ENCODE results near the gene FMO2.
"Not testable (repeated sequence)": the region's sequence is repeated elsewhere in the genome, so short reads cannot be mapped to it uniquely, and the experiment has no call there.

Gene FMO2

DNA sequence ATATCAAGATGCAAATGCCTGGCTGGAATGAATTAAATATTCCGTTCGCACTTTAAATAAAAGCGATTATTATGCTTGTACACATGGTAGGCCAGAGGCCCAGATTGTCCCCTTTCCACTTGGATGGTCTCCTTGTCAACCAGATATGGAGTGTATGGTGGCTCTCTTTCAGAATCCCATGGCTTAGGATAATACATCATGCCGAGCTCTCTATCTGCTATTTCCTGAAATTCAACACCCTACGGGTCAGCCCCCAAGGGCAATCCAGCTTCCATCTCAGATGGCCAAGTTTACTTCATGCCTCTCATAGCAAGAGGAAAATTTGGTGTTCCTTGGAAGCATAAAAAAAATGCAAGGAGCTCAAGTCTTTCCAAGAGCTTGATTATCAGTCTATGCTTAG, 37.8 kb downstream of the FMO2 start:
- Histone ChIP-seq H3K4me1 (ENCODE audit: control insufficient read depth, insufficient read depth, low read length) (peaks cover 43% of the 10 kb centered on the region), H3K9me3 (ENCODE audit: control insufficient read depth, low read length) (peaks cover 3% of the 10 kb centered on the region), H3K4me3 (ENCODE audit: low read length) (no peak overlapping the region), H3K27me3 (replicated peaks; ENCODE audit: control insufficient read depth, insufficient read depth, low read length) (no peaks in the 10 kb centered on the region), H3K36me3 (ENCODE audit: control insufficient read depth, insufficient read depth, low read length, severe bottlenecking) (no peaks in the 10 kb centered on the region), H3K9ac (ENCODE audit: low read length) (no peak overlapping the region)
- peak; percentile 20 for DNase-seq (ENCODE audit: low read depth)

DNA sequence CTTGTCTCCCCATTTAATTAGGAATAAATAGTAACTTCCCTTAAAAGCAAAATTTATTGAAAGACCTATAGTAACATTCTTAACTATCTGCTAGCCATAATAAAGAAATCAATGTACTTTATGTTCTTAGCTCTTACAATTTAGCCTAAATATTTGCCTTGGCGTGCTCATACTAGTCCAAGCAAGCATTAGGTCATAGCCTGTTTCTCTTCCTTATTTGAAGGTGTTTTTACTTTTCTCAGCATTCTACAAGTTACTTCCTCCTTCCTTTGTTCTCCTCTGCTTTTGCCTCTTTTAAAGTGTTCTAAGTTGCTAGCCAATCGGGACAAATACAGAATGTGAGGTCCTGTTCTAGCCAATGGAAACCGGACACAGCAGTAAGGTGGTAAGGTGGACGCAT, 39.2 kb downstream of the FMO2 start:
- H3K27me3 ChIP-seq (replicated peaks; ENCODE audit: control insufficient read depth, insufficient read depth, low read length); H3K4me3 ChIP-seq (ENCODE audit: low read length); DNase-seq (ENCODE audit: low read depth); H3K36me3 ChIP-seq (ENCODE audit: control insufficient read depth, insufficient read depth, low read length, severe bottlenecking); H3K9ac ChIP-seq (ENCODE audit: low read length); H3K9me3 ChIP-seq (ENCODE audit: control insufficient read depth, low read length): not testable (repeated sequence)
- peaks cover 35% of the 10 kb centered on the region for H3K4me1 ChIP-seq (ENCODE audit: control insufficient read depth, insufficient read depth, low read length)

DNA sequence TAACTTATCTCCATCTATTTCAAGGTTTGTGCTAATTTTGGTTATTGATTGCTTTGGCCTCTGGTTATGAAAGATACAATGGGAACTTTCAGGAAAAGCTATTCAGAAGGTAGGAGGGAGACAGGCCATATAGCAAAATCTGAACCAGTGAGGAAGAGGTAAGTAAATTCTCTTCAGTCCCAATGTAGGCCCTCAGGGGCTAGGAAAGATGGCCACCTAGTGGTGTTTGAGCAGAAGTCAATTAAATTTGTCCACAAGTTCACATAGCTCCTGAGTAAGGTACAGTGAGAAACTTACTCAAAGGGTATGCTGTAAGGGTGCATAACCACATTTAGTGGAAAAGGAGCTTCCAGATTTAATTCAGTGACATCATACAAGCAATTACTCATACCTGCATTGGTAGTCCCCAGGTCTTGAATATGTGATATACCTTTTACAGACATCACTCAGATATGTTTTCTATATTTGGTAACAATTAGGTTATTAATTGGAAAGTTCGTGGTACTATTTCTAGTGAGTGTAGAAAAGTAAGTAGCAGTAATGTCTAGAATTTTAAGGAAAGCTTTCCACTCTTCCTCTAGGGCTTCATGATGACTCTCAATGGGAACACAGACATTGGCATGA, 41.8 kb downstream of the FMO2 start:
- Histone ChIP-seq H3K36me3 (ENCODE audit: control insufficient read depth, insufficient read depth, low read length, severe bottlenecking) (no peaks in the 10 kb centered on the region), H3K9ac (ENCODE audit: low read length) (peak overlapping the region; percentile 3), H3K4me3 (ENCODE audit: low read length) (no peak overlapping the region), H3K4me1 (ENCODE audit: control insufficient read depth, insufficient read depth, low read length) (peaks cover 14% of the 10 kb centered on the region), H3K27me3 (replicated peaks; ENCODE audit: control insufficient read depth, insufficient read depth, low read length) (no peaks in the 10 kb centered on the region), H3K9me3 (ENCODE audit: control insufficient read depth, low read length) (no peaks in the 10 kb centered on the region)
- DNase-seq (ENCODE audit: low read depth), result peak; percentile 91

DNA sequence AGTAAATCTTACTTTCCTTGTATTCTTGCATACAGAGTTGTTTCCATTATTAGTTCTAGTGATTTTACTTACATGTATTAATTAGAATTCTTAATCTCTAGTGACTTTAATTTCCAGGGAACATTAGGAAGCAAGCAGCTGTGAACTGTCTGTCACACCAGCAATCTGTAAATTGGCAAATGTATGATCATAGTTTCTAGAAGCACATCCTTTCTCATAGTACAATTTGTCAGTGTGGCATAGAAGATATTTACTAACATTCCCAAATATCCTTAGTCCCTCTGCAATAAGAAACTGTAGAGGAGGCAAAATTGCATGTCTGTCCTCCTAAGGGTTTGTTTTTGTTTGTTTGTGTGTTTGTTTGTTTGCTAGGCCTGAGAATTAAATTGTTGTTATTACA, 46.2 kb downstream of the FMO2 start:
- H3K4me1 ChIP-seq (ENCODE audit: control insufficient read depth, insufficient read depth, low read length), result peaks cover 3% of the 10 kb centered on the region
- no peak overlapping the region for H3K4me3 ChIP-seq (ENCODE audit: low read length)
- no peak for DNase-seq (ENCODE audit: low read depth)
- H3K36me3 ChIP-seq (ENCODE audit: control insufficient read depth, insufficient read depth, low read length, severe bottlenecking), result no peaks in the 10 kb centered on the region
- no peak overlapping the region for H3K9ac ChIP-seq (ENCODE audit: low read length)
- no peaks in the 10 kb centered on the region for H3K9me3 ChIP-seq (ENCODE audit: control insufficient read depth, low read length)
- no peaks in the 10 kb centered on the region for H3K27me3 ChIP-seq (replicated peaks; ENCODE audit: control insufficient read depth, insufficient read depth, low read length)

DNA sequence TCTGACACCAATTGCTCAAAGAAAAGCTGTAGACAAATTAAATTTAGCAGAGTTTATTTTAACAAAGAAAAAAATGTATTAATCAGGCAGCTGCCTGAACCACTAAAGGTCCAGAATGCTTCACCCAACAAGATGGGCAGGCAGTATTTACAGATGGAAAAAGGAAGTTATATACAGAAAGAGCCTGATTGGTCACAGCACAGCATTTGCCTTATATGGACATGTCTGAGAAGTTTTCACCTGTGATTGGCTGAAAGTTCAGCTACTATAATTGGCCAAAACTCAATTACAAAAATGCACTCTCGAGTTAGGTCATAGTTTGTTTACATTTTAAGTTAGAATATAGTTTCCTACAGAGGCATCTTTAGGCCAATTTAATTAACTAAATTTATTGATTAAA, 48.1 kb downstream of the FMO2 start:
- Histone ChIP-seq H3K4me1 (ENCODE audit: control insufficient read depth, insufficient read depth, low read length) (no peaks in the 10 kb centered on the region), H3K9me3 (ENCODE audit: control insufficient read depth, low read length) (peaks cover 2% of the 10 kb centered on the region), H3K27me3 (replicated peaks; ENCODE audit: control insufficient read depth, insufficient read depth, low read length) (no peaks in the 10 kb centered on the region), H3K4me3 (ENCODE audit: low read length) (no peak overlapping the region), H3K9ac (ENCODE audit: low read length) (no peak overlapping the region), H3K36me3 (ENCODE audit: control insufficient read depth, insufficient read depth, low read length, severe bottlenecking) (no peaks in the 10 kb centered on the region)
- no peak for DNase-seq (ENCODE audit: low read depth)

DNA sequence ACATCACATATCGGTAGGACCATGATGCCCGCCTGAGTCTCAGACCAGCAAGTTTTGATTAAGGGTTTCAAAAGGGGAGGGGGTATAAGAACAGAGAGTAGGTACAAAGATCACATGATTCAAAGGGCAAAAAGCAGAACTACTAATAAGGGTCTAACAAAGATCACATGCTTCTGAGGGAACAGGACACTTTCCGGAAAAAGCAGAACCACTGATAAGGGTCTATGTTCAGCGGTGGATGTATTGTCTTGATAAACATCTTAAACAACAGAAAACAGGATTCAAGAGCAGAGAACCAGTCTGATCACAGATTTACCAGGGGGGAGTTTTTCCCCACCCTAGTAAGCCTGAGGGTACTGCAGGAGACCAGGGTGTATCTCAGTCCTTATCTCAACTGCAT, 51.1 kb downstream of the FMO2 start:
- H3K36me3 ChIP-seq (ENCODE audit: control insufficient read depth, insufficient read depth, low read length, severe bottlenecking); H3K27me3 ChIP-seq (replicated peaks; ENCODE audit: control insufficient read depth, insufficient read depth, low read length); H3K4me3 ChIP-seq (ENCODE audit: low read length); H3K4me1 ChIP-seq (ENCODE audit: control insufficient read depth, insufficient read depth, low read length); H3K9ac ChIP-seq (ENCODE audit: low read length); DNase-seq (ENCODE audit: low read depth): not testable (repeated sequence)
- H3K9me3 ChIP-seq (ENCODE audit: control insufficient read depth, low read length), result peaks cover 13% of the 10 kb centered on the region

DNA sequence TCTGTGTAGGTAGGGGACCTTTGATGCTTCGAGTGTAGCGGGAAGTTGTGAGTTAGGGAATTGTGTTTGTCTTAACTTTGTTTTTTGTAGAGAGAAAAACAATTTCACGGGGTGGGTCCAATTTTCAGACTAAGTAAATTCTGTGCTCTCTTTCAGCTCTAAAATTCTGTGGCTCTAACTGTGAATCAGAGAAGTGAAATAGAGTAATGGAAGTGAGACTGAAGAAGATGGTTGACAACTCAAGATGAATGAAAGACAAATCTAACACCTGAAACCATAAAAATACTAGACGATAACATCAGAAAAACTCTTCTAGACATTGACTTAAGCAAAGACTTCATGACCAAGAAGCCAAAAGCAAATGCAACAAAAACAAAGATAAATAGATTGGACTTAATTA, 58.8 kb downstream of the FMO2 start:
- no peak for DNase-seq (ENCODE audit: low read depth)
- H3K27me3 ChIP-seq (replicated peaks; ENCODE audit: control insufficient read depth, insufficient read depth, low read length), result no peaks in the 10 kb centered on the region
- H3K4me3 ChIP-seq (ENCODE audit: low read length), result no peak overlapping the region
- no peaks in the 10 kb centered on the region for H3K4me1 ChIP-seq (ENCODE audit: control insufficient read depth, insufficient read depth, low read length)
- peaks cover 11% of the 10 kb centered on the region for H3K9me3 ChIP-seq (ENCODE audit: control insufficient read depth, low read length)
- no peak overlapping the region for H3K9ac ChIP-seq (ENCODE audit: low read length)
- no peaks in the 10 kb centered on the region for H3K36me3 ChIP-seq (ENCODE audit: control insufficient read depth, insufficient read depth, low read length, severe bottlenecking)

DNA sequence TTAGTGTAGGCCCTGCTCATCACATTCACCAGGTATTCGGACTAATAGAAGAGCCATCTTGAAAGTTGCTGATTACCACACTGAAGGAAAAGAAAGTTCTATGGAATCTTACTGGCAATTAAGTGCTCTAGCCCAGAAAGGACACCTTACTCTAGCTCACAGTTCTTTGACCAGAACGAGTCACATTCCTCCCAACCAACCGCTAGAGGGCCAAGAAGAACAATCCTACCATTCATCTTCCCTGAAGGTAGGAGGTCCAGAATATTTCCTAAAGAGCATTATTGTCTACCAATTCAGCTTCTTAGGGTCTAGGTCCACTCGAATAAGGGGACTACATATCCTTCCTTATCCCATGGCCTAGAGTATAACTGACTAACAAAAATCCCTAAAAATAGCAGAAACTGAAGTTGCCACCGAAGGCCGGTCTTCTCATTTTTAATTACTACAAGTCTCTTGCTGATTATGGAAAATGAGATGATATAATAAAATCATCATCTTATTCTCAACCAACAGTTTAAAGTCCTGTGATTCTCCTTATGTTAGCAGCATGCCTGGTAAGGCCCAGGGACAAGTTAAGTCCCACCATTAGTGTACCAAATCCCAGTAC, 60.5 kb downstream of the FMO2 start:
- Histone ChIP-seq H3K27me3 (replicated peaks; ENCODE audit: control insufficient read depth, insufficient read depth, low read length) (no peaks in the 10 kb centered on the region), H3K9ac (ENCODE audit: low read length) (no peak overlapping the region), H3K9me3 (ENCODE audit: control insufficient read depth, low read length) (no peaks in the 10 kb centered on the region), H3K36me3 (ENCODE audit: control insufficient read depth, insufficient read depth, low read length, severe bottlenecking) (no peaks in the 10 kb centered on the region), H3K4me1 (ENCODE audit: control insufficient read depth, insufficient read depth, low read length) (no peaks in the 10 kb centered on the region), H3K4me3 (ENCODE audit: low read length) (no peak overlapping the region)
- peak; percentile 75 for DNase-seq (ENCODE audit: low read depth)

DNA sequence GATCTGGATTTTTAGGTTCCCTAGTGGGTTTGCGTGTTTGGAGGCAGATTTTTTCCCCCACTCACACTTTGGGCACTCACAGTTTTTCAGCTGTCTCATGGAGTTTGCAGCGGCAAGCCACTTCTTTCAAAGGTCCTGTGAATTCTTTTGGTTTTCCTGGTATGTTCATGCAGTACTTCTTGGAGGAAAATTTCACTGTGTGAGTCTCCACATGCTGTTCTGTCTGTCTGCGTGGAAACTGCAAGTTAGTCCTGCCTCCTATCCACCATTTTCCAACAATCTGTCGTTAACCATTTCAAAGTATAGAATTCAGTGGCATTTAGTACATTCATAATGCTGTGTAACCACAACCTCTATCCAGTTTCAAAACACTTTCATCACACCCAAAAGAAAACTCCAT, 62.4 kb downstream of the FMO2 start:
- peaks cover 2% of the 10 kb centered on the region for H3K4me1 ChIP-seq (ENCODE audit: control insufficient read depth, insufficient read depth, low read length)
- no peak for DNase-seq (ENCODE audit: low read depth)
- H3K4me3 ChIP-seq (ENCODE audit: low read length), result no peak overlapping the region
- no peaks in the 10 kb centered on the region for H3K27me3 ChIP-seq (replicated peaks; ENCODE audit: control insufficient read depth, insufficient read depth, low read length)
- H3K36me3 ChIP-seq (ENCODE audit: control insufficient read depth, insufficient read depth, low read length, severe bottlenecking), result no peaks in the 10 kb centered on the region
- H3K9me3 ChIP-seq (ENCODE audit: control insufficient read depth, low read length), result no peaks in the 10 kb centered on the region
- H3K9ac ChIP-seq (ENCODE audit: low read length), result no peak overlapping the region

DNA sequence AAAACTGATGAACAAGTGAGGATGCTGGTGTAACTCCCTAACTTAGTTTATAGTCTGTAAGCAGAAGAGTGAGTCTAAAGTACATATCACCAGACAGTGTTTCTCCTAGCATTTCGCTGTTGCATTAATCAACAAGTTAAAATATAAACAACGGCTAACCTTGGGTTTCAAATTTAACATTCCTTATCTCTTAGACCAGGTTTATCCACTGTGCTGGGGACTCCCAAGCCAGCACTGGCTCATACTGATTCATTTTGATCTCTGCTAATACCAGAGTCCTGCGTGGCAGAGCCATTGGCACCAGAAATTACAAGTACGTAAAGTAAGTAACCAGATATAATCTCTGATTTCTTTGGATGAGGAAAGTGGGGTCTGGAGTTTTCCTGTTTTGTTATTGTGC, 63.2 kb downstream of the FMO2 start, which contains the start of gene FMO1:
Gene FMO1 (plus strand): TSS at position 193 of the 400 bp plus-strand sequence. CDS start 9,594 bp downstream, outside the sequence.
- no peak within 1 kb of the TSS for H3K4me3 ChIP-seq (ENCODE audit: low read length)
- H3K36me3 ChIP-seq (ENCODE audit: control insufficient read depth, insufficient read depth, low read length, severe bottlenecking), result no peaks in the 10 kb centered on the region
- no peak within 1 kb of the TSS for H3K9ac ChIP-seq (ENCODE audit: low read length)
- peaks cover 2% of the 10 kb centered on the region for H3K4me1 ChIP-seq (ENCODE audit: control insufficient read depth, insufficient read depth, low read length)
- no peaks in the 10 kb centered on the region for H3K27me3 ChIP-seq (replicated peaks; ENCODE audit: control insufficient read depth, insufficient read depth, low read length)
- H3K9me3 ChIP-seq (ENCODE audit: control insufficient read depth, low read length), result no peaks in the 10 kb centered on the region
- no peak for DNase-seq (ENCODE audit: low read depth)

DNA sequence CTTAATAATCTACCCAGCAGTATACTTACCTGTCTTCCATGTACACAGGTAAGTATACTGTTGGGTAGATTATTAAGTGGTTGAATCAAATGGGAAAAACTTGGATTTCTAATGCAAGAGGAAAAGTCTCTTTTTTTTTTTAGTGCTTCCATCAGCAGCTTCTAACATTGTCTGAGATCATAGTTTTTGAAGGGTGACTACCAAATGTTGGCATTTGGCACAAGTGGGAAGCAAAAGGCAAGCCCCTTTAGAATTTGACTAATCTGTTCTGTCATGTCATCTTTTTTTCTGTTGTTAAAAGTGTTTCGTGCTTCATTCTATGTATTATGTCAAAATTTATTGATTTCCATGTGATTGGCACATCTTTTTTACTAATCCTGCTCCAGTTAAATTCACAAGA, 63.7 kb downstream of the FMO2 start:
- DNase-seq (ENCODE audit: low read depth), result no peak
- Histone ChIP-seq H3K36me3 (ENCODE audit: control insufficient read depth, insufficient read depth, low read length, severe bottlenecking) (no peaks in the 10 kb centered on the region), H3K9me3 (ENCODE audit: control insufficient read depth, low read length) (no peaks in the 10 kb centered on the region), H3K9ac (ENCODE audit: low read length) (no peak overlapping the region), H3K4me1 (ENCODE audit: control insufficient read depth, insufficient read depth, low read length) (peaks cover 2% of the 10 kb centered on the region), H3K27me3 (replicated peaks; ENCODE audit: control insufficient read depth, insufficient read depth, low read length) (no peaks in the 10 kb centered on the region), H3K4me3 (ENCODE audit: low read length) (no peak overlapping the region)

DNA sequence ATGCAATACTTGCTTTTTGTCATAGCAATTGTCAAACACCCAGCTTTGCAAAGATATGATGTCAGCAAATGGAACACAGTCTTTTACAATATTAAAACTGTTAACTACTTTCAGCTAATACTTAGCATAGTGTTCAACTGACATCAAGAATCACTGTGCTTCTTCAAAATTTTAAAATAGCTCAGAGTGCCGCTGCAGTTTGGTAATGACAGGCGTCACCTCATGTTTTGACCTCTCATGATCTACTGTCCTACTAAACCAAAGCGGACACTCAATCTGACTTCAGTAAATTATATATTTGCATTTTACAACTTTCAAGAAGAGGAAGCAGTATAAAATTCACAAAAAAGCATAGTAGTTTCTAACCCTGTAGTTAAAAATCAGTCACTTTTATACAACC, 65.2 kb downstream of the FMO2 start:
- H3K9ac ChIP-seq (ENCODE audit: low read length), result no peak overlapping the region
- H3K36me3 ChIP-seq (ENCODE audit: control insufficient read depth, insufficient read depth, low read length, severe bottlenecking), result no peaks in the 10 kb centered on the region
- no peak overlapping the region for H3K4me3 ChIP-seq (ENCODE audit: low read length)
- no peaks in the 10 kb centered on the region for H3K27me3 ChIP-seq (replicated peaks; ENCODE audit: control insufficient read depth, insufficient read depth, low read length)
- peaks cover 2% of the 10 kb centered on the region for H3K4me1 ChIP-seq (ENCODE audit: control insufficient read depth, insufficient read depth, low read length)
- H3K9me3 ChIP-seq (ENCODE audit: control insufficient read depth, low read length), result no peaks in the 10 kb centered on the region
- DNase-seq (ENCODE audit: low read depth), result no peak

Measured in adipocyte (in vitro differentiated cells).